Measurements from ENCODE around the gene CA11. TPM values are rescaled to one million over a fixed set of nuclear protein-coding genes. Genes with fewer than 3 reads are reported as not detected.

The CA11 gene
- total and polyA plus RNA-seq, 9 of the 15 experiments (the other 6 are each of a cell fraction or from before 2014, with no cell fraction given) = 2.9 to 19.9 (median 8.3) TPM

DNA sequence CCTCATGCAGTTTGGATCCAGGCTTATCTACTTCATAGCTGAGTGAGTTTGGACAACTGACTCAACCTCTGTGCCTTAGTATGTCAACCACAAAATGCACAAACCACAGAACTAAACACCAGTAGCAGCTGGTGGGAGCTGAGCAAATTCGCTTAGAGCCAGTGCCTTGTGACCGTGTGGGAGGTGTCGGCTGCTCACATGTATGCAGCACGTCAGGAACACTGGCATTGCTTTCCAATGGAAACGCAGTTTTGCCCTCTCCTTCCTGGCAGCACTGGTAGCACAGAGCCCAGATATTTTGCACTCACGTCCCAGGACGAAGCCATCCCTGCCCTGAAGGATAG is 35.1 kb upstream of the CA11 start (continued):
- no peak for TF ChIP-seq PHB2 (IDR thresholded peaks at IDR 0.05; ENCODE audit: low read depth)
- no peak for TF ChIP-seq ZFP91 (CRISPR knock-in tag; IDR thresholded peaks at IDR 0.05)
- TF ChIP-seq CBX3 (IDR thresholded peaks at IDR 0.05; ENCODE audit: borderline replicate concordance in 1 of 2, low read length in 2 of 2) = no peak
- no peak for TF ChIP-seq CCNT2 (IDR thresholded peaks at IDR 0.05; ENCODE audit: borderline replicate concordance, extremely low read depth, insufficient read length, low read depth, low read length)
- peak in 1 of 2 experiments; percentile 94; a peak in 2 of 4 replicates for TF ChIP-seq MLLT1 (IDR thresholded peaks at IDR 0.05)
- TF ChIP-seq HEY1 (CRISPR knock-in tag; IDR thresholded peaks at IDR 0.05; ENCODE audit: borderline replicate concordance) = no peak
- TF ChIP-seq NR2C2 (CRISPR knock-in tag; IDR thresholded peaks at IDR 0.05) = no peak
- no peak; the same call in 1 of the 2 replicates for TF ChIP-seq NR2C2 (tag; IDR thresholded peaks at IDR 0.05)
- no peak for TF ChIP-seq DNMT1 (IDR thresholded peaks at IDR 0.05)
- TF ChIP-seq MYBL2 (IDR thresholded peaks at IDR 0.05; ENCODE audit: low read depth) = no peak
- no peak for TF ChIP-seq MYBL2 (CRISPR knock-in tag; IDR thresholded peaks at IDR 0.05; ENCODE audit: borderline replicate concordance)
- TF ChIP-seq YBX1 (IDR thresholded peaks at IDR 0.05) = no peak
- TF ChIP-seq COPS2 (conservative IDR thresholded peaks at IDR 0.05) = no peak
- TF ChIP-seq, protein P1, sequence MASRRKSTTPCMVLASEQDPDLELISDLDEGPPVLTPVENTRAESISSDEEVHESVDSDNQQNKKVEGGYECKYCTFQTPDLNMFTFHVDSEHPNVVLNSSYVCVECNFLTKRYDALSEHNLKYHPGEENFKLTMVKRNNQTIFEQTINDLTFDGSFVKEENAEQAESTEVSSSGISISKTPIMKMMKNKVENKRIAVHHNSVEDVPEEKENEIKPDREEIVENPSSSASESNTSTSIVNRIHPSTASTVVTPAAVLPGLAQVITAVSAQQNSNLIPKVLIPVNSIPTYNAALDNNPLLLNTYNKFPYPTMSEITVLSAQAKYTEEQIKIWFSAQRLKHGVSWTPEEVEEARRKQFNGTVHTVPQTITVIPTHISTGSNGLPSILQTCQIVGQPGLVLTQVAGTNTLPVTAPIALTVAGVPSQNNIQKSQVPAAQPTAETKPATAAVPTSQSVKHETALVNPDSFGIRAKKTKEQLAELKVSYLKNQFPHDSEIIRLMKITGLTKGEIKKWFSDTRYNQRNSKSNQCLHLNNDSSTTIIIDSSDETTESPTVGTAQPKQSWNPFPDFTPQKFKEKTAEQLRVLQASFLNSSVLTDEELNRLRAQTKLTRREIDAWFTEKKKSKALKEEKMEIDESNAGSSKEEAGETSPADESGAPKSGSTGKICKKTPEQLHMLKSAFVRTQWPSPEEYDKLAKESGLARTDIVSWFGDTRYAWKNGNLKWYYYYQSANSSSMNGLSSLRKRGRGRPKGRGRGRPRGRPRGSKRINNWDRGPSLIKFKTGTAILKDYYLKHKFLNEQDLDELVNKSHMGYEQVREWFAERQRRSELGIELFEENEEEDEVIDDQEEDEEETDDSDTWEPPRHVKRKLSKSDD (conservative IDR thresholded peaks at IDR 0.05; ENCODE audit: low read length) = no peak
- no peak for TF ChIP-seq ZBTB7A (IDR thresholded peaks at IDR 0.05; ENCODE audit: borderline replicate concordance, control insufficient read depth, low read depth, low read length)
- TF ChIP-seq TEAD1 (CRISPR knock-in tag; IDR thresholded peaks at IDR 0.05) = peak; percentile 1 to 26; a peak in 1 of 4 replicates
- TF ChIP-seq NFATC3 (IDR thresholded peaks at IDR 0.05) = no peak
- no peak for TF ChIP-seq HNRNPH1 (optimal IDR thresholded peaks at IDR 0.05; ENCODE audit: low read depth, low read length)
- TF ChIP-seq ZNF668 (CRISPR knock-in tag; IDR thresholded peaks at IDR 0.05) = no peak
- TF ChIP-seq NRF1 (conservative IDR thresholded peaks at IDR 0.05 in 1 of 2, IDR thresholded peaks at IDR 0.05 in 1 of 2) = no peak
- no peak for TF ChIP-seq ZNF174 (CRISPR knock-in tag; IDR thresholded peaks at IDR 0.05)
- TF ChIP-seq, protein P2, sequence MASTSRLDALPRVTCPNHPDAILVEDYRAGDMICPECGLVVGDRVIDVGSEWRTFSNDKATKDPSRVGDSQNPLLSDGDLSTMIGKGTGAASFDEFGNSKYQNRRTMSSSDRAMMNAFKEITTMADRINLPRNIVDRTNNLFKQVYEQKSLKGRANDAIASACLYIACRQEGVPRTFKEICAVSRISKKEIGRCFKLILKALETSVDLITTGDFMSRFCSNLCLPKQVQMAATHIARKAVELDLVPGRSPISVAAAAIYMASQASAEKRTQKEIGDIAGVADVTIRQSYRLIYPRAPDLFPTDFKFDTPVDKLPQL (IDR thresholded peaks at IDR 0.05; ENCODE audit: extremely low read depth, insufficient read length) = no peak
- TF ChIP-seq ZNF23 (CRISPR knock-in tag; IDR thresholded peaks at IDR 0.05) = no peak

Measured in K562 (cell line).